Breast epithelium (tissue), 4 donors: ENCODE data around the gene RARRES2. TPM values are rescaled to one million over a fixed set of nuclear protein-coding genes. Genes with fewer than 3 reads are reported as not detected.
A peak's percentile ranks its signal among the peaks of the same experiment; 100 is the strongest.

Experiments
- DNase-seq, 2 donors: peaks; one replicate each; pipeline ENCODE4 v3.0.0-alpha.2; 2019; ENCODE audit warnings: low spot score in 2 of 2
- H3K27ac ChIP-seq, 2 donors: fragments of 200-600 bp; sonication (generic) in 1 of 2; one replicate each; pipeline ENCODE4 v1.5.1; 2016 to 2019; ENCODE audit warnings: mild to moderate bottlenecking in 1 of 2
- H3K27me3 ChIP-seq, 2 donors: fragments of 200-600 bp; sonication (generic) in 1 of 2; one replicate each; pipeline versions ENCODE4 v1.5.1 to v1.6.0; 2017 to 2019; ENCODE audit warnings: control low read depth in 1 of 2, mild to moderate bottlenecking in 1 of 2
- H3K36me3 ChIP-seq: fragments of 200-600 bp; one replicate; pipeline ENCODE4 v1.5.1; 2019
- H3K4me1 ChIP-seq, 2 donors: fragments of 200-600 bp; sonication (generic); one replicate each; pipeline ENCODE4 v1.5.1; 2016 to 2019; ENCODE audit warnings: control low read depth in 1 of 2
- H3K4me3 ChIP-seq, 3 donors: fragments of 200-600 bp; sonication (generic); 1 replicate in 2 of 3; 2 replicates in 1 of 3; pipeline ENCODE4 v1.5.1; 2016 to 2019; ENCODE audit warnings: mild to moderate bottlenecking in 3 of 3, moderate library complexity in 2 of 3
- H3K9me3 ChIP-seq, 2 donors: fragments of 200-600 bp; sonication (generic) in 1 of 2; one replicate each; pipeline ENCODE4 v1.5.1; 2016 to 2019; ENCODE audit warnings: control low read depth in 1 of 2
- CTCF ChIP-seq, 3 donors: fragments of 450-650 bp; IDR thresholded peaks; one replicate each; pipeline ENCODE4 v1.5.1; 2016 to 2017; ENCODE audit warnings: antibody characterized with exemption in 3 of 3, mild to moderate bottlenecking in 3 of 3, moderate library complexity in 3 of 3
- POLR2A ChIP-seq: fragments of 450-650 bp; IDR thresholded peaks from one replicate; pipeline ENCODE4 v1.6.1; 2016; ENCODE audit warnings: antibody characterized with exemption, mild to moderate bottlenecking, moderate library complexity
- POLR2AphosphoS5 ChIP-seq, 3 donors: sonication (generic); formaldehyde crosslinking; IDR thresholded peaks; one replicate each; pipeline ENCODE4 v1.6.1; 2017; ENCODE audit warnings: antibody characterized with exemption in 3 of 3
- intact Hi-C: fragments of 100-400 bp; cut with DNase I; formaldehyde crosslinking; loops from one replicate; pipeline ENCODE4 v1.15.1; 2023; ENCODE audit warnings: low total_unique reads
- total RNA-seq, 3 donors: library from RNA; depleted of rRNA; stranded (reverse); fragments of >200 nt; gene quantifications; one replicate each; pipeline ENCODE4 v1.1.0, GENCODE V29; 2016

Gene RARRES2
- total RNA-seq, 3 donors from 2014 or later: 156 to 297 (median 267) TPM

GRCh38 chr7:150326657-150327268, 14.7 kb downstream of the RARRES2 start:
- H3K4me1 ChIP-seq: peaks cover 0 to 8% of the 10 kb centered on the region in 2 donors
- intact Hi-C loops: no loop called here
- no peaks in the 10 kb centered on the region for H3K27me3 ChIP-seq
- TF ChIP-seq CTCF (IDR thresholded peaks at IDR 0.05): no peak
- no peak for TF ChIP-seq POLR2AphosphoS5 (IDR thresholded peaks at IDR 0.05)
- no peak for TF ChIP-seq POLR2A
- DNase-seq: no peak
- H3K36me3 ChIP-seq: no peaks in the 10 kb centered on the region
- H3K4me3 ChIP-seq: no peak overlapping the region
- no peak overlapping the region for H3K27ac ChIP-seq
- no peaks in the 10 kb centered on the region for H3K9me3 ChIP-seq

GRCh38 chr7:150325901-150326300, 15.5 kb downstream of the RARRES2 start:
- peaks cover 0 to 8% of the 10 kb centered on the region in 2 donors for H3K4me1 ChIP-seq
- intact Hi-C loops: no loop called here
- H3K27ac ChIP-seq: peak overlapping the region in 1 of 2 donors; percentile 35
- H3K36me3 ChIP-seq: no peaks in the 10 kb centered on the region
- no peak overlapping the region for H3K4me3 ChIP-seq
- no peaks in the 10 kb centered on the region for H3K27me3 ChIP-seq
- no peak for TF ChIP-seq POLR2A
- no peak for TF ChIP-seq CTCF (IDR thresholded peaks at IDR 0.05)
- no peak for TF ChIP-seq POLR2AphosphoS5 (IDR thresholded peaks at IDR 0.05)
- DNase-seq: no peak
- H3K9me3 ChIP-seq: no peaks in the 10 kb centered on the region

- Histone ChIP-seq H3K36me3 (no peaks in the 10 kb centered on the region), H3K27me3 (no peaks in the 10 kb centered on the region), H3K4me3 (peak overlapping the region in 1 of 3 donors; percentile 84), H3K4me1 (peaks cover 0 to 8% of the 10 kb centered on the region in 2 donors), H3K9me3 (no peaks in the 10 kb centered on the region), H3K27ac (peak overlapping the region; percentile 91 to 92)
- TF ChIP-seq CTCF (IDR thresholded peaks at IDR 0.05): no peak
- no peak for TF ChIP-seq POLR2A
- peak in 1 of 3 donors; percentile 21 for TF ChIP-seq POLR2AphosphoS5 (IDR thresholded peaks at IDR 0.05)
- intact Hi-C loops: no loop called here
- DNase-seq: no peak
Observed at GRCh38 chr7:150325110-150325611, 16.3 kb downstream of the RARRES2 start.

- Histone ChIP-seq H3K9me3 (no peaks in the 10 kb centered on the region), H3K36me3 (no peaks in the 10 kb centered on the region), H3K4me1 (peaks cover 0 to 8% of the 10 kb centered on the region in 2 donors), H3K27ac (peak overlapping the region; percentile 91 to 92), H3K4me3 (peak overlapping the region in 2 of 3 donors; percentile 84 to 92), H3K27me3 (no peaks in the 10 kb centered on the region)
- intact Hi-C loops: no loop called here
- DNase-seq: no peak
- TF ChIP-seq POLR2AphosphoS5 (IDR thresholded peaks at IDR 0.05) (no peak), POLR2A (no peak), CTCF (IDR thresholded peaks at IDR 0.05) (no peak)
Observed at GRCh38 chr7:150324373-150324961, 17.0 kb downstream of the RARRES2 start.

- Histone ChIP-seq H3K4me1 (peaks cover 0 to 8% of the 10 kb centered on the region in 2 donors), H3K27me3 (no peaks in the 10 kb centered on the region), H3K9me3 (no peaks in the 10 kb centered on the region), H3K4me3 (peak overlapping the region; percentile 47 to 92 (median 84)), H3K27ac (peak overlapping the region; percentile 91 to 92), H3K36me3 (no peaks in the 10 kb centered on the region)
- no peak for DNase-seq
- intact Hi-C loops: no loop called here
- TF ChIP-seq POLR2A (no peak), CTCF (IDR thresholded peaks at IDR 0.05) (no peak), POLR2AphosphoS5 (IDR thresholded peaks at IDR 0.05) (no peak)
Observed at GRCh38 chr7:150323682-150324372, 17.6 kb downstream of the RARRES2 start.
